Effector CD8-positive, alpha-beta T cell (primary cell): Measurements from ENCODE around the gene IP6K1.
"Not testable (repeated sequence)": the region's sequence is repeated elsewhere in the genome, so short reads cannot be mapped to it uniquely, and the experiment has no call there.

ENCODE experiments used
- DNase-seq: peaks from one replicate; lab custom pipeline; 2025; lab: John Stamatoyannopoulos, UW

The IP6K1 gene

GRCh38 chr3:49689046-49689907 is 97.1 kb downstream of the IP6K1 start, which contains the start of the genes MST1 and RNF123:
MST1 (minus strand) TSS chr3:49689474; CDS start chr3:49688691, 783 bp downstream.
RNF123 (plus strand) TSS chr3:49689557; CDS start chr3:49691166, 1,609 bp downstream.
- DNase-seq: no peak

GRCh38 chr3:49688338-49689045 is 97.8 kb downstream of the IP6K1 start:
- DNase-seq: not testable (repeated sequence)

GRCh38 chr3:49687424-49687795 is 98.9 kb downstream of the IP6K1 start:
- DNase-seq: not testable (repeated sequence)

GRCh38 chr3:49686769-49687423 is 99.4 kb downstream of the IP6K1 start:
- not testable (repeated sequence) for DNase-seq

- DNase-seq: not testable (repeated sequence)
Measured at GRCh38 chr3:49686346-49686745, 100.0 kb downstream of the IP6K1 start.

GRCh38 chr3:49685846-49686245 is 100.5 kb downstream of the IP6K1 start:
- not testable (repeated sequence) for DNase-seq

- DNase-seq: not testable (repeated sequence)
Measured at GRCh38 chr3:49685103-49685502, 101.2 kb downstream of the IP6K1 start.

GRCh38 chr3:49684453-49684852 is 101.9 kb downstream of the IP6K1 start:
- not testable (repeated sequence) for DNase-seq

GRCh38 chr3:49683162-49683561 is 103.2 kb downstream of the IP6K1 start:
- DNase-seq: no peak

- no peak for DNase-seq
Measured at GRCh38 chr3:49681543-49681942, 104.8 kb downstream of the IP6K1 start.

GRCh38 chr3:49681232-49681522 is 105.2 kb downstream of the IP6K1 start:
- DNase-seq: no peak

- DNase-seq: no peak
Measured at GRCh38 chr3:49680493-49681231, 105.7 kb downstream of the IP6K1 start.

GRCh38 chr3:49675912-49676311 is 110.4 kb downstream of the IP6K1 start:
- no peak for DNase-seq

GRCh38 chr3:49674497-49674983 is 111.8 kb downstream of the IP6K1 start:
- no peak for DNase-seq
